ENCODE measurements around the gene PCNT. TPM values are rescaled to one million over a fixed set of nuclear protein-coding genes. Genes with fewer than 3 reads are reported as not detected.

The PCNT gene
- total RNA-seq, 1 donor = 19.2 TPM

DNA sequence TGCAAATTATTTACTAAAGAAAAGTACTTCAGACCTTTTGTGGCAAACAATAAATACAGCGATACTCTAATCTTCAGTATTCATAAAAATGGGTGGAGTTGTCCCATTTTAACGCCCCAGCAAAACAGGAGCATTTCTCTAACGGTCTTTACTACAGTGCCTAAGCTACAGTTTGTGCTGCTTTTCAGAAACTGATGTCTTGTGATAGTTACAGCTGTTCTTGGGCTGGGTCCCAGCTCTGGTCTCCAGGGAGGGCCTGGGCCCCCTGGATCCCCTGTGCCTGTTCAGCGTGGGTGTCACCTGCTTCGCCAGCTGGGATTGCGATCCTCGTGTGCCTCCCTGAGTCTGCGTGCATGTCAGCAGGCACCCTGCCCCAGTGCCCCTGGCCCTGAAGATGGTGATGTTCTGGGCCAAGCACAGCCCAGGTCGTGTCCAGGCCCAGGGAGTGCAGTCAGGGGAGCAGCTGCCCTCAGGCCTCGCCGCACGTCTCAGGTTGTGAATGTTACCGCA, 70.7 kb downstream of the PCNT start:
- H4K20me1 ChIP-seq (ENCODE audit: insufficient read depth, low read length) = peaks cover 9% of the 10 kb centered on the region
- H3K9me3 ChIP-seq (ENCODE audit: low read depth, low read length) = no peaks in the 10 kb centered on the region
- DNase-seq (ENCODE audit: insufficient read length, low spot score, missing footprints) = peak; percentile 50
- TF ChIP-seq, protein P1, sequence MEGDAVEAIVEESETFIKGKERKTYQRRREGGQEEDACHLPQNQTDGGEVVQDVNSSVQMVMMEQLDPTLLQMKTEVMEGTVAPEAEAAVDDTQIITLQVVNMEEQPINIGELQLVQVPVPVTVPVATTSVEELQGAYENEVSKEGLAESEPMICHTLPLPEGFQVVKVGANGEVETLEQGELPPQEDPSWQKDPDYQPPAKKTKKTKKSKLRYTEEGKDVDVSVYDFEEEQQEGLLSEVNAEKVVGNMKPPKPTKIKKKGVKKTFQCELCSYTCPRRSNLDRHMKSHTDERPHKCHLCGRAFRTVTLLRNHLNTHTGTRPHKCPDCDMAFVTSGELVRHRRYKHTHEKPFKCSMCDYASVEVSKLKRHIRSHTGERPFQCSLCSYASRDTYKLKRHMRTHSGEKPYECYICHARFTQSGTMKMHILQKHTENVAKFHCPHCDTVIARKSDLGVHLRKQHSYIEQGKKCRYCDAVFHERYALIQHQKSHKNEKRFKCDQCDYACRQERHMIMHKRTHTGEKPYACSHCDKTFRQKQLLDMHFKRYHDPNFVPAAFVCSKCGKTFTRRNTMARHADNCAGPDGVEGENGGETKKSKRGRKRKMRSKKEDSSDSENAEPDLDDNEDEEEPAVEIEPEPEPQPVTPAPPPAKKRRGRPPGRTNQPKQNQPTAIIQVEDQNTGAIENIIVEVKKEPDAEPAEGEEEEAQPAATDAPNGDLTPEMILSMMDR (IDR thresholded peaks at IDR 0.05; ENCODE audit: extremely low read depth, low read depth, low read length) = no peak
- H3K27ac ChIP-seq (ENCODE audit: low read depth, low read length) = no peak overlapping the region
- no peak overlapping the region for H3K4me3 ChIP-seq (ENCODE audit: insufficient read depth, low read length)
- H3K79me2 ChIP-seq (ENCODE audit: insufficient read depth, low read length) = no peaks in the 10 kb centered on the region
- peaks cover 22% of the 10 kb centered on the region for H3K4me1 ChIP-seq (ENCODE audit: insufficient read depth, low read length)
- H3K36me3 ChIP-seq (ENCODE audit: insufficient read depth, low read length) = peaks cover 22% of the 10 kb centered on the region
- no peak overlapping the region for H2AFZ ChIP-seq (ENCODE audit: low read length)
- H3K4me2 ChIP-seq (ENCODE audit: insufficient read depth, low read length) = no peak overlapping the region
- H3K27me3 ChIP-seq (ENCODE audit: insufficient read depth, low read length) = no peaks in the 10 kb centered on the region

DNA sequence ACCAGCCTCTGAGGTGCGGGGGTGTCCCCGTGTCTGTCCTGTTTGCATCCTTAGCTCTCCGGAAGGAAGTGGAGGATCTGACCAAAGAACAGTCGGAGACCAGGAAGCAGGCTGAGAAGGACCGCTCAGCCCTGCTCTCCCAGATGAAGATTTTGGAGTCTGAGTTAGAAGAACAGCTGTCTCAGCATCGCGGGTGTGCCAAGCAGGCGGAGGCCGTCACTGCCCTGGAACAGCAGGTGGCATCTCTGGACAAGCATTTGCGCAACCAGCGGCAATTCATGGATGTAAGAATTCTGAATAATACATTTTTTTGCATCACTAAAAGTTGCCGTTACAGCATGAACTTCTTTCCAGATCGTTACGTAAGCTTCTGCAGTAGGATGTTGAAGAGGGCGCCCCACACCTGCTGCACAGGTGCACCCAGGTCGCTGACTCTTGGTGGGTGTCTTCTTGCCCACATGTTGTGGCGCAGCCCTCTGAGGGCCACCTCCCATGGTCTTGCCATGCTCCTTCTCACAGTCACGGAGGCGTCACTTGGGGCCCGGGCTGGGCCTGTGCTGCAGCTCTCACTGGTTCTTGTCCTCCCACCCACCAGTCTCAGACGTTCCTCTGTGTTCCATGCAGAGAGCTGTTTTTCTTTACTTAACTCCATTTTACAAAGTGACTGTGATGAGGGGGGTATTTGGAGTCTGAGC, 73.4 kb downstream of the PCNT start:
- no peak overlapping the region for H3K27ac ChIP-seq (ENCODE audit: low read depth, low read length)
- TF ChIP-seq, protein P1 (IDR thresholded peaks at IDR 0.05; ENCODE audit: extremely low read depth, low read depth, low read length) = no peak
- H3K4me2 ChIP-seq (ENCODE audit: insufficient read depth, low read length) = no peak overlapping the region

DNA sequence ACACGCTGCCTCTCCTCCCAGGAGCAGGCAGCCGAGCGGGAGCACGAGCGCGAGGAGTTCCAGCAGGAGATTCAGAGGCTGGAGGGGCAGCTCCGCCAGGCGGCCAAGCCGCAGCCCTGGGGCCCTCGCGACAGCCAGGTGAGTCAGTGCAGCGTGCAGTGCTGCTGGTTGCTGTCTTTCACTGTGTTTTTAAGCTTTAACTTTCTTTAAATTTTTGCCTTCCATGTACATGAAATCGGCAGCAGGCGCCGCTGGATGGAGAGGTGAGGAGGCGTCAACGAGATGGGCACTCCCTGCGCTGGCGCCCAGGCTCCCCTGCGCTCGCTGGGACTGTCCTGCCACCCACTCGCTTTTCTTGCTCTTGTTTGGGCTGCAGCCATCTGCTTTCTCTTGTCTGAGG, 74.0 kb downstream of the PCNT start:
- H3K4me1 ChIP-seq (ENCODE audit: insufficient read depth, low read length) = peaks cover 14% of the 10 kb centered on the region
- H2AFZ ChIP-seq (ENCODE audit: low read length) = no peak overlapping the region
- H3K27ac ChIP-seq (ENCODE audit: low read depth, low read length) = no peak overlapping the region
- DNase-seq (ENCODE audit: insufficient read length, low spot score, missing footprints) = peak; percentile 27
- no peaks in the 10 kb centered on the region for H3K79me2 ChIP-seq (ENCODE audit: insufficient read depth, low read length)
- TF ChIP-seq, protein P1 (IDR thresholded peaks at IDR 0.05; ENCODE audit: extremely low read depth, low read depth, low read length) = no peak
- H3K27me3 ChIP-seq (ENCODE audit: insufficient read depth, low read length) = no peaks in the 10 kb centered on the region
- peaks cover 49% of the 10 kb centered on the region for H3K36me3 ChIP-seq (ENCODE audit: insufficient read depth, low read length)
- H3K4me3 ChIP-seq (ENCODE audit: insufficient read depth, low read length) = no peak overlapping the region
- peaks cover 9% of the 10 kb centered on the region for H4K20me1 ChIP-seq (ENCODE audit: insufficient read depth, low read length)
- H3K4me2 ChIP-seq (ENCODE audit: insufficient read depth, low read length) = no peak overlapping the region
- H3K9me3 ChIP-seq (ENCODE audit: low read depth, low read length) = no peaks in the 10 kb centered on the region

More for the DNA sequence above, 73.4 kb downstream of the PCNT start:
- Histone ChIP-seq H3K79me2 (ENCODE audit: insufficient read depth, low read length) (no peaks in the 10 kb centered on the region), H2AFZ (ENCODE audit: low read length) (no peak overlapping the region), H3K4me1 (ENCODE audit: insufficient read depth, low read length) (peaks cover 20% of the 10 kb centered on the region), H3K36me3 (ENCODE audit: insufficient read depth, low read length) (peaks cover 43% of the 10 kb centered on the region), H4K20me1 (ENCODE audit: insufficient read depth, low read length) (peaks cover 9% of the 10 kb centered on the region), H3K4me3 (ENCODE audit: insufficient read depth, low read length) (no peak overlapping the region), H3K27me3 (ENCODE audit: insufficient read depth, low read length) (no peaks in the 10 kb centered on the region), H3K9me3 (ENCODE audit: low read depth, low read length) (no peaks in the 10 kb centered on the region)
- peak; percentile 77 for DNase-seq (ENCODE audit: insufficient read length, low spot score, missing footprints)

DNA sequence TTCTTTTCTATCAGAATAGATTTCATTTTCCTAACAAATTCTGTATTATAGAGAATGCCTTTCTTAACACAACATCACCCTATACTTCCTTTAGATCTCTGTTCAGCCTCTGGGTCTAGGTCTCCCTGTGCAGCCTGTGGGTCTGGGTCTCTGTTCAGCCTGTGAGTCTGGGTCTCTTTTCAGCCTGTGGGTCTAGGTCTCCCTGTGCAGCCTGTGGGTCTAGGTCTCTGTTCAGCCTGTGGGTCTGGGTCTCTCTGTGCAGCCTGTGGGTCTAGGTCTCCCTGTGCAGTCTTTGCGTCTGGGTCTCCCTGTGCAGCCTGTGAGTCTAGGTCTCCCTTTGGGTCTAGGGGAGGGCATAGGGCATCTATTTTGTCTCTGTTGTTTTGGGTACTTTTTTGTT, 75.2 kb downstream of the PCNT start:
- TF ChIP-seq, protein P1 (IDR thresholded peaks at IDR 0.05; ENCODE audit: extremely low read depth, low read depth, low read length) = no peak
- H3K79me2 ChIP-seq (ENCODE audit: insufficient read depth, low read length) = no peaks in the 10 kb centered on the region
- peaks cover 50% of the 10 kb centered on the region for H3K36me3 ChIP-seq (ENCODE audit: insufficient read depth, low read length)

More for the DNA sequence above, 75.2 kb downstream of the PCNT start:
- Histone ChIP-seq H3K27me3 (ENCODE audit: insufficient read depth, low read length) (no peaks in the 10 kb centered on the region), H4K20me1 (ENCODE audit: insufficient read depth, low read length) (peaks cover 3% of the 10 kb centered on the region), H3K4me2 (ENCODE audit: insufficient read depth, low read length) (no peak overlapping the region), H3K4me1 (ENCODE audit: insufficient read depth, low read length) (peaks cover 3% of the 10 kb centered on the region), H3K9me3 (ENCODE audit: low read depth, low read length) (no peaks in the 10 kb centered on the region), H3K4me3 (ENCODE audit: insufficient read depth, low read length) (no peak overlapping the region), H3K27ac (ENCODE audit: low read depth, low read length) (no peak overlapping the region), H2AFZ (ENCODE audit: low read length) (no peak overlapping the region)
- DNase-seq (ENCODE audit: insufficient read length, low spot score, missing footprints) = no peak
